MCF 10A (cell line): Measurements from ENCODE around the gene FILIP1L. TPM values are rescaled to one million over a fixed set of nuclear protein-coding genes. Genes with fewer than 3 reads are reported as not detected.

Source experiments
- BruUV-seq: library from RNA; stranded (reverse); fragments of 400-500 nt; replicated peaks from 2 replicates; lab custom pipeline; 2021; lab: Mats Ljungman, UMichigan
- CTCF ChIA-PET: fragments of 300-600 bp; sonication (Branson Sonifier 250); formaldehyde crosslinking; extraction: SDS; loops from one replicate; lab custom pipeline; 2021; ENCODE audit warnings: antibody characterized with exemption, inconsistent platforms; lab: Yijun Ruan, JAX
- POLR2A ChIA-PET: fragments of 300-600, 350-650 bp; sonication (Branson Sonifier 250); formaldehyde crosslinking; extraction: SDS; loops from one replicate; lab custom pipeline; 2020; ENCODE audit warnings: antibody characterized with exemption, inconsistent platforms; lab: Yijun Ruan, JAX
- DNase-seq: peaks from one replicate; pipeline ENCODE4 v3.0.0-alpha.2; 2018; ENCODE audit not compliant: unreplicated experiment
- H3K27ac Mint-ChIP-seq: one replicate; pipeline ENCODE4 v1.8.0; 2022; ENCODE audit warnings: mild to moderate bottlenecking, low read depth, mixed read lengths; ENCODE audit not compliant: unreplicated experiment
- H3K27me3 Mint-ChIP-seq: one replicate; pipeline ENCODE4 v1.8.0; 2022; ENCODE audit warnings: mixed read lengths; ENCODE audit not compliant: insufficient read depth, unreplicated experiment
- H3K36me3 Mint-ChIP-seq: one replicate; pipeline ENCODE4 v1.8.0; 2022; ENCODE audit warnings: mild to moderate bottlenecking, moderate library complexity, mixed read lengths; ENCODE audit not compliant: insufficient read depth, unreplicated experiment
- H3K4me1 Mint-ChIP-seq: one replicate; pipeline ENCODE4 v1.8.0; 2022; ENCODE audit warnings: mixed read lengths; ENCODE audit not compliant: insufficient read depth, unreplicated experiment
- H3K4me3 Mint-ChIP-seq: one replicate; pipeline ENCODE4 v1.8.0; 2022; ENCODE audit warnings: mild to moderate bottlenecking, moderate library complexity, mixed read lengths; ENCODE audit not compliant: unreplicated experiment
- H3K9me3 Mint-ChIP-seq: one replicate; pipeline ENCODE4 v1.8.0; 2022; ENCODE audit warnings: mixed read lengths; ENCODE audit not compliant: unreplicated experiment
- intact Hi-C: fragments of 100-400 bp; cut with micrococcal nuclease; formaldehyde crosslinking; loops from 2 replicates; pipeline ENCODE4 v1.14.1; 2022
- total RNA-seq: library from RNA; stranded (reverse); gene quantifications from 2 replicates; pipeline ENCODE4 v1.2.3, GENCODE V29; 2022
- TF ChIP-seq, protein P1 (sequence below): fragments of 200-600 bp; IDR thresholded peaks from one replicate; pipeline ENCODE4 v1.8.0; 2022; ENCODE audit warnings: antibody characterized with exemption, mild to moderate bottlenecking; ENCODE audit not compliant: unreplicated experiment

FILIP1L gene
- total RNA-seq, 1 experiment from 2014 or later, result 2.4 TPM

DNA sequence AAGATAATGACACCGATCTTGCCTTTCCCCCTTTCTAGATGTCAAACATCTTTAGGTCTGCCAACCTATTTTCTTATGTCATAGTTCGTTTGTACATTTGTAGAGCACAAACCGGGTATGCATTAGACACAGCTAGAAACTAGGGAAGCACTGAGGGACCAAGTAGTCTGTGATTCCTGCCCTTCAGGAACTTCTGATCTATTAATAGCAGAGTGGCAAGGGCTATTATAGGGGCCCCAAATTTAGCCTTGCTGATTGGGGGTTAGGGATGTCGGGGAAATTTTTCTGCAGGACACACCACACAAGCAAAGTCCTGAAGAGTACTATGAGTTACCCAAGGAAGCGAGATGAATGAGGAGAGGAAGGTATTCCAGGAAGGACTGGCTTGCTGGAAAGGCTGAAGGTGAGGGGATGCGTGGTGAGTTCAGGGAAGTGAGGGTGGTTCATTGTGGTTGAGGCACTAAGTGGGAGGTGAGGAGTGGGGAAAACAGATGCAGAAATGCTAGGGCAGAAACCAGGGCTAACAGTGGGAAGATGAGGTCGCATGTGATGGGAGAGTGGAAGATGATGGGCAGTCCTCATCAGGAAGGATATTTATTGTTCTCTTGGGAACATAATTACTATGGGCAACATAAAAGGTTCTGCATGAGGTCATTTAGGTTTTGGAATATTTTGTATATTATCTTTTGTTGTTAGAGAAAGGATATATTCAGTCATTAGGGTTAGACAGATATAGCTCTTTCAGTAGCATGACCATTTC, 152.4 kb downstream of the FILIP1L start:
- no peak for DNase-seq
- TF ChIP-seq, protein P1, sequence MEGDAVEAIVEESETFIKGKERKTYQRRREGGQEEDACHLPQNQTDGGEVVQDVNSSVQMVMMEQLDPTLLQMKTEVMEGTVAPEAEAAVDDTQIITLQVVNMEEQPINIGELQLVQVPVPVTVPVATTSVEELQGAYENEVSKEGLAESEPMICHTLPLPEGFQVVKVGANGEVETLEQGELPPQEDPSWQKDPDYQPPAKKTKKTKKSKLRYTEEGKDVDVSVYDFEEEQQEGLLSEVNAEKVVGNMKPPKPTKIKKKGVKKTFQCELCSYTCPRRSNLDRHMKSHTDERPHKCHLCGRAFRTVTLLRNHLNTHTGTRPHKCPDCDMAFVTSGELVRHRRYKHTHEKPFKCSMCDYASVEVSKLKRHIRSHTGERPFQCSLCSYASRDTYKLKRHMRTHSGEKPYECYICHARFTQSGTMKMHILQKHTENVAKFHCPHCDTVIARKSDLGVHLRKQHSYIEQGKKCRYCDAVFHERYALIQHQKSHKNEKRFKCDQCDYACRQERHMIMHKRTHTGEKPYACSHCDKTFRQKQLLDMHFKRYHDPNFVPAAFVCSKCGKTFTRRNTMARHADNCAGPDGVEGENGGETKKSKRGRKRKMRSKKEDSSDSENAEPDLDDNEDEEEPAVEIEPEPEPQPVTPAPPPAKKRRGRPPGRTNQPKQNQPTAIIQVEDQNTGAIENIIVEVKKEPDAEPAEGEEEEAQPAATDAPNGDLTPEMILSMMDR, result no peak
- no peak overlapping the region for H3K27ac Mint-ChIP-seq
- H3K36me3 Mint-ChIP-seq, result no peaks in the 10 kb centered on the region
- H3K4me1 Mint-ChIP-seq, result peaks cover 10% of the 10 kb centered on the region
- no peaks in the 10 kb centered on the region for H3K9me3 Mint-ChIP-seq
- no peaks in the 10 kb centered on the region for H3K27me3 Mint-ChIP-seq
- CTCF ChIA-PET, result interaction anchor here (0.6 to 1.0 kb wide), 4 partner anchors 41 to 1733 kb away, joined by 3 to 4 read pairs (median 3); no protein-coding TSS in a partner anchor
- intact Hi-C loops, result no loop called here
- H3K4me3 Mint-ChIP-seq, result no peak overlapping the region
- POLR2A ChIA-PET, result interaction anchor here (0.7 to 1.8 kb wide), 5 partner anchors 10 to 103 kb away, joined by 3 to 5 read pairs (median 4); no protein-coding TSS in a partner anchor
- BruUV-seq, result no TSS peak

DNA sequence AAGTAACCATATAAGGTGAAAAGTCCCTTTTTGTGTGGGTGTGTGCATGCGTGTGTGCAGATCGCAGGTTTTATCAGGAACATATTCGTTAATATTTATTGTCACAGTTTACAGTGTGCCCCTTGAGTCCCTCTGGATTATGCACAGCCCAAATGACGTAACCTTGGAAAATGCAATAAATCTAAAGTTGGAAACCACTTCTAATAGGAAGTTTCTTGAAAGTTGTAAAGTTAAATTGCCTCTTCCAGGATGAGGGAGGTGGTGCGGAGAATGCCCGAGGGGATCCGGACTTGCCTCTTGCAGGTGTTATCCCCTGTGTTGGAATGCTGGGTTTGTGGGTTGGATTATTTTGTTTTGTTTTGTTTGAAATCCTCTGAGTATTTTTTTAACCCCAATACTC, 153.4 kb downstream of the FILIP1L start:
- CTCF ChIA-PET, result no interaction called here
- TF ChIP-seq, protein P1, result no peak
- DNase-seq, result no peak
- H3K4me1 Mint-ChIP-seq, result peaks cover 10% of the 10 kb centered on the region
- H3K27me3 Mint-ChIP-seq, result no peaks in the 10 kb centered on the region
- intact Hi-C loops, result no loop called here
- H3K4me3 Mint-ChIP-seq, result no peak overlapping the region
- POLR2A ChIA-PET, result interaction anchor here (1.1 to 1.6 kb wide), 3 partner anchors 10 to 22 kb away, joined by 3 to 6 read pairs (median 5); no protein-coding TSS in a partner anchor
- no peak overlapping the region for H3K27ac Mint-ChIP-seq
- H3K9me3 Mint-ChIP-seq, result no peaks in the 10 kb centered on the region
- no peaks in the 10 kb centered on the region for H3K36me3 Mint-ChIP-seq
- no TSS peak for BruUV-seq

- CTCF ChIA-PET, result interaction anchor here (0.9 kb wide), 1 partner anchor 19 kb away, joined by 3 read pairs; no protein-coding TSS in a partner anchor
- Mint-ChIP-seq H3K9me3 (no peaks in the 10 kb centered on the region), H3K4me1 (peaks cover 9% of the 10 kb centered on the region), H3K27ac (no peak overlapping the region), H3K27me3 (no peaks in the 10 kb centered on the region), H3K36me3 (no peaks in the 10 kb centered on the region), H3K4me3 (no peak overlapping the region)
- DNase-seq, result no peak
- POLR2A ChIA-PET, result interaction anchor here (1.1 to 1.6 kb wide), 3 partner anchors 9 to 21 kb away, joined by 3 to 6 read pairs (median 5); no protein-coding TSS in a partner anchor
- intact Hi-C loops, result no loop called here
- no TSS peak for BruUV-seq
- TF ChIP-seq, protein P1, result no peak
Measured at GRCh38 chr3:99960123-99960878, 154.0 kb downstream of the FILIP1L start.
